GM21576 (cell line): ENCODE results near the gene CTDSPL.

Experiments
- ATAC-seq: cut with Tn5 transposase; IDR thresholded peaks from one replicate; pipeline ENCODE4 v1.9.1; 2021; ENCODE audit warnings: mild to moderate bottlenecking, moderate library complexity; ENCODE audit not compliant: unreplicated experiment

The CTDSPL gene

GRCh38 chr3:37888421-37888820 lies 26.7 kb downstream of the CTDSPL start:
- ATAC-seq, result no peak

GRCh38 chr3:37890522-37890921 lies 28.8 kb downstream of the CTDSPL start:
- ATAC-seq, result no peak

DNA sequence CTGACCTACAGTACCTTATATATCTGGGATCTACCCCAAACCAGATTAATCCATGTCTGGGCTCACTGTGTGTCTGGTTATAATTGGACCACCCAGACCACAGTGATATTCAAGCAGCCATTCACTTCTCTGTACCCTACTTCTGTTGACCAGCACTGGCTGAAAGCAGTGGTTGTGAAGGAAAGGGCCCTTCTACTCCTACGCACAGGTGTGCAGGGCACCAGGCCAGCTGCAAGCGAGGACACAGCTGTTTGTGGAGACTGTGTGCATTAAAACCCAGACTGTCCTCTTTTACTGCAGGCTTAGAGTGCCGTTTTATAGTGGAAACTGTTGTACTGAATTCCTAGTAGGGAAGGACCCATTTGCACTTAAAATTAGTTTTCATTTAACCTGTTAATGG lies 29.5 kb downstream of the CTDSPL start:
- no peak for ATAC-seq

GRCh38 chr3:37892927-37893600 lies 31.4 kb downstream of the CTDSPL start:
- no peak for ATAC-seq

DNA sequence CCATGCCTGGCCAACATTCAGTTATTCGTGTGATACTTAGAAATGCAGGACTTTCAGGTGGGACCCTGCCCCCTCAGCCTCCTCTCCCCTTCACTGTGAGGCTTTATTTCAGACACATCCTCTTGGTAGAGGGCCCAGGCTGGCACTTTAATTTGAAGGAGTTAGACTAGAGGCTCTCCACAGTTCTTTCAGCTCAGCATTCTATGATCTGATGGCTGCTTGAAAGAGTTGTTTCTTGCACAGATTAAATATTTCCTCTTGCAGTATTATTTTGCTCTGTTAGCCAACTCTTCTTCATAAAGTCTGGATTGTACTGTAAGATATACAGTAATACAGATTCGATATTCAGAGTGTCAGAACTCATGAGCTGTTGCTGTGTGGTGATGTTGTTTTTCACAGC lies 35.1 kb downstream of the CTDSPL start:
- no peak for ATAC-seq

DNA sequence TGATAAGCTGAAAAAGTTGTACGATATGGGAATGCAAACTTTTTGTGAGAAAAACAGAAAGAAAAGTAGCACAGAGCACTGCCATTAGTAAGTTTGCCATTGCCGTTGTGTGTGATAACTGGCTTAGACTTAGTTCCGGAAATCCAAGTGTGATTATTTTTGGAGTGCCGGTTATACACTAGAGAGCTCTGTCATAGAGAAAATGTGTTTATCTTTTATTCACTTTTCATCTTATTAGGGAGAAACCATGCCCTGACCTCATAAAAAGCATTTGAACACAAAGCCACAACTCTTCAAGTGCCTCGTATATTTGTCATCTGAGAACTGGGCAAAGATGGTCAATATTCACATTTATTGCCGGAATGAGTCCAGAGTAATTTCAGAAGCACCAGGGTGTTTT lies 36.1 kb downstream of the CTDSPL start:
- no peak for ATAC-seq

DNA sequence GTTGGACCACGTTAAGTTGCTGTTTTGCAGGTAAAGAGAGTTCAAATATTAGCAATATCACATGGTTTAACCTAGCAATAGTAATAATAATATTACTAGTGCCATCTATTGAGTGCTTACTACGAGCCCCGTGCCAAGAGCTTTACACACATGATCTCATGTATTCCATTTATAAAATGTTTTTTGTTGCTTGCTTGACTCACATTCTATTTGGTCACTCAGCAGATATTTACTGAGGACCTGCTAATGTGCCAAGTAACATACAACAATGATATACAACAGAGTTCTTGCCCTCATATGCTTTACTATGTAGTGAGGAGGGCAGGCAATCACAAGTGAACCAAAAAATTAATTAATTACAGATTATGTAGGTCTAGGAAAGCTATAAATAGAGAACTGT lies 36.7 kb downstream of the CTDSPL start:
- ATAC-seq, result no peak

GRCh38 chr3:37899101-37899707 lies 37.5 kb downstream of the CTDSPL start:
- ATAC-seq, result no peak

GRCh38 chr3:37899711-37900306 lies 38.1 kb downstream of the CTDSPL start:
- no peak for ATAC-seq

GRCh38 chr3:37901721-37902120 lies 40.0 kb downstream of the CTDSPL start:
- ATAC-seq, result no peak

- no peak for ATAC-seq
Observed at GRCh38 chr3:37902674-37903073, 41.0 kb downstream of the CTDSPL start.

DNA sequence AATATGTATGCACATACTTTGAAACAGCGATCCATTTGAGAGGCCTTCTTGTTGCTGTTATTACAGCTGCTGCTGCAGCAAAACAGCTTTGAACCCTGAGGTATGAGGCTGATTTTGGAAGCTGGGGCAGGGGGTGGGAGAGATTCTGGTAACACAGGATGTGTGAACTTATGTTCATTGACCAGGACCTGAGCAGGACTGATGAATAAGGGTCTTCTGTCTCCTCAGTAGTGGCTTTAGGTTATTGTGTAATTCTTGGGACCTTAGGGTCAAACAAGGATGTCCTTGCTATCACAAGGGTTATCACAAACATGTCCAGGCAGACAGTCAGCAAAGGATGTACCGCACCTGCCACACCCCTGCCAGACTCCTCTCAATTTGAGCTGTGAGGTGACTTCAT lies 41.6 kb downstream of the CTDSPL start:
- ATAC-seq, result no peak

- no peak for ATAC-seq
Observed at GRCh38 chr3:37903734-37904133, 42.1 kb downstream of the CTDSPL start.

DNA sequence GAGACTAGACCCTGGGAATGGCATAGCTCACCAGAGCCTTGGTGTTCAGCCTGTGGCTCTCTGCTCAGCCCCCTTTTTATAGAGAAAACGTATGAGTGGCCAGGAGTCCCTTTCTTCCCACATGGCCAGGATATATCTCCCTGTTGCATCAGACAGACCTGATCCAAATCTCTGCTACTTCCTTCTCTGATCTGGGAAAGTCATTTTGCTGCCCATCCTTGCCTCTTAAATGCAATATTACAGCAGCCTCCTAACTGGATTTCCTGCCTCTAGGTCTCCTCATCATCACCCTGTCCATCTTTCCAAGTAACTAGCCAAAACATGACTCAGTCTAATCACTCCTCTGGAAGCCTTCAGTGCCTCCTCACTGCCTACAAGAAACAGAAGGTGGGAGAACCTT lies 42.9 kb downstream of the CTDSPL start:
- ATAC-seq, result no peak

GRCh38 chr3:37905346-37905745 lies 43.7 kb downstream of the CTDSPL start:
- no peak for ATAC-seq

GRCh38 chr3:37905987-37906674 lies 44.5 kb downstream of the CTDSPL start:
- ATAC-seq, result no peak

- ATAC-seq, result no peak
Observed at GRCh38 chr3:37906734-37907282, 45.1 kb downstream of the CTDSPL start.

- no peak for ATAC-seq
Observed at GRCh38 chr3:37907371-37907770, 45.7 kb downstream of the CTDSPL start.

DNA sequence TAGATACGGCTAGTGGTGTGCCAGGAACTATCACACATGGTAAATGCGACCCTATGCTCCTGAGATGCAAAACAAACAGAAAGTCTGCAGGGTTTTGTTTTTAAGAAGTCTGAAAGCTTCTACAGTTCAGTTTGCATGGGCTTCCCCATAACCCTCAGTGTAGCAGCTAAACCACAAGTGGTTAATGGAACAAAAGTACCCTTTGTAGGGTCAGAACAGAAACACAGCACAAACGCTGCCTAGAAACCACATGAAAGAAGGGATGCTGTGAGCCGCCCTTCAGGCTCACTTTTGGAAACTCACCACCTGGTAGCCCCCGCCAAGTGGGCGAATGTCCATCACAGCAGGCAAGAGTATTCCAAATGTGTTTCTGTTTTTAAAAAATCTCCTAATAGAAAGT lies 46.2 kb downstream of the CTDSPL start:
- peak; percentile 94 for ATAC-seq

DNA sequence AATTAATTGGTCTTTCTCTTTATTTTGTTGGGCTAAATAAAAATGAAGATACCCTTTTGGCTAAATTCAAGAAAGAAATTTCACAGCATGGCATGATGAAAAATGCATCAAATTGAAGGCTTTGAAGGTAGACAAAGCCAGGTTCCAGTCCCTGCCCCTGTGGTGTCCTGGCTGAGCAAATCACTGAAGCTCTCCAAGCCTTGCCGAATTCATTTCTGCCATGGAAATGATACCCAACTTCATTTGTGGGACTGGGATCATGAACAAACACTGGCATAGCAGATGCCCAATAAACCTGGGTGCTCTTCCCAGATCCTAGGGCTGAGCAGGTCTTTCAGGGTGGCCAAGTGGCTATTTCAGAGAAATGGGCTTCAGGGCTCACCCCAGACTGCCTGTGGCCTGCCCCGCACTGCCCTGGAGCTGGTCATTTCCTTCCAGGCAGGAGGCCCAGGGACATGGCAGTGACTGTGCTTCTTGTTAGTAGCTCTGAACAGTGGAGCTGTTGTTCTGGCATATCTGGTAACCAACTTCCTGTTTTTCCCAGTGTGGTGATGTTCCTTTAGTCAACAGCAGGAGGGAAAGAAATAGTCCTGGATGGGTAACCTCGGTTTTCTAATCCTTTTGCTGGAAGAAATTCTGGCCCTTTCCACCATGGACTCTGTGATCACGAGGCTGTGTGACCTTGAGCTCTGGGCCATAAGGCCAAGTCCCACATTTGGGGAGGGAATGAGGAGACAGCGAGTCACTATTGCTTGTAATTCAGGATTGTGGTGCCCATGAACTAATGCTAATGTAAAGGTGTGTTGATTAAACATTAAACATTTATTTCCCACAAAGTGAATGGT lies 47.6 kb downstream of the CTDSPL start:
- no peak for ATAC-seq
